ENCODE data around the gene TK2.

TK2 gene

GRCh38 chr16:66562409-66562808, 12.5 kb upstream of the TK2 start:
- TF ChIP-seq GATA2 (IDR thresholded peaks at IDR 0.05; ENCODE audit: low read depth, low read length) (no peak), GATA3 (IDR thresholded peaks at IDR 0.05; ENCODE audit: low read depth, low read length) (no peak)

- no peak for TF ChIP-seq GATA2 (IDR thresholded peaks at IDR 0.05; ENCODE audit: low read depth, low read length)
- no peak for TF ChIP-seq GATA3 (IDR thresholded peaks at IDR 0.05; ENCODE audit: low read depth, low read length)
Measured at GRCh38 chr16:66561381-66562080, 11.6 kb upstream of the TK2 start.

- TF ChIP-seq GATA3 (IDR thresholded peaks at IDR 0.05; ENCODE audit: low read depth, low read length) (no peak), GATA2 (IDR thresholded peaks at IDR 0.05; ENCODE audit: low read depth, low read length) (no peak)
Measured at GRCh38 chr16:66560107-66560506, 10.2 kb upstream of the TK2 start.

- TF ChIP-seq GATA2 (IDR thresholded peaks at IDR 0.05; ENCODE audit: low read depth, low read length) (no peak), GATA3 (IDR thresholded peaks at IDR 0.05; ENCODE audit: low read depth, low read length) (no peak)
Measured at GRCh38 chr16:66554495-66554894, 4.6 kb upstream of the TK2 start.

GRCh38 chr16:66554021-66554420, 4.1 kb upstream of the TK2 start:
- TF ChIP-seq GATA3 (IDR thresholded peaks at IDR 0.05; ENCODE audit: low read depth, low read length) (no peak), GATA2 (IDR thresholded peaks at IDR 0.05; ENCODE audit: low read depth, low read length) (no peak)

DNA sequence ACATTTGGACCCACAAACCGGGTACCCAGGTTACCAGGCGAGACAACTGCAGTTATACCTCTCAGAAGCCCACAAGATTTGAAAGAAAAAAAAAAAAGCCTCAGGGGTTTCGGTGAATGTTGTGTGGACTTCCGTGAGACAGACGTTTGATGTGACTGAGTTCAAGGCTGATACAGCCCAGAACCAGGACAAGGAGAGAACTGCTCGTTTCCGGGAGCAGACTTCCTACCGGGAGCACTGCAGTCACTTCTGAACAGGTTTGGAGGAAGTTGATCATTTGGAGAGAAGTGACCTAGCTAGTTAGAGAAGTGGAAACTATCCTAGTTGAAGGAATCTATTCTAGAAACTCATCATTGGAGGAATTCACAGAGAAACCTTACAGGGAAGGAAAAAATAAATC, 3.3 kb upstream of the TK2 start:
- TF ChIP-seq GATA3 (IDR thresholded peaks at IDR 0.05; ENCODE audit: low read depth, low read length) = no peak
- TF ChIP-seq GATA2 (IDR thresholded peaks at IDR 0.05; ENCODE audit: low read depth, low read length) = no peak

GRCh38 chr16:66552286-66553177, 2.6 kb upstream of the TK2 start, which contains the start of gene CKLF:
Gene CKLF (plus strand): TSS chr16:66552576. CDS start chr16:66552716, 140 bp downstream.
- TF ChIP-seq GATA3 (IDR thresholded peaks at IDR 0.05; ENCODE audit: low read depth, low read length) (no peak), GATA2 (IDR thresholded peaks at IDR 0.05; ENCODE audit: low read depth, low read length) (no peak; the same call in none of the 2 replicates)

DNA sequence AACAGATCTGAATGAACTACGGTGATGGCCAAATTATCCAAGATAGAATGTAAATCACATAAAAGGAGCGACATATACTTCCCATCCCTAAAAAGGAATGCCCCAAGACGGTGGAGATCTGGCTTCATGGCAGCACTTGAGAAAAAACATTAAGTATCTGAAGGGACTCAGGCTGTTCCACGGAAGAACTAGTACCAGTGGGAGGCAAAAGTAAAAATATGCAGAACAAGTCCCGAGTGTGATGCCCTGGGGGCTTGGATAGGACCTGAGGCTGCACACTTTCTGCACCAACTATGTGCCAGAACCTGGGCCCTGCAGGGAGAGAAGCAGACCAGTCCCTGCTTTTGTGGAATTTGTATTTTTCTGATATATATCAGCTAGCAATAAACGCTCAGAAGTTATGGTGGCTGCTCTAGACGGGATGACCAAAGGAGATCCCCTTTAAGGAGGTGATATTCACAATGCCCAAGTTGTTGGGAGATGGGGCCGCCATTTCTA, 1.9 kb upstream of the TK2 start:
- TF ChIP-seq GATA2 (IDR thresholded peaks at IDR 0.05; ENCODE audit: low read depth, low read length) = no peak
- no peak for TF ChIP-seq GATA3 (IDR thresholded peaks at IDR 0.05; ENCODE audit: low read depth, low read length)

DNA sequence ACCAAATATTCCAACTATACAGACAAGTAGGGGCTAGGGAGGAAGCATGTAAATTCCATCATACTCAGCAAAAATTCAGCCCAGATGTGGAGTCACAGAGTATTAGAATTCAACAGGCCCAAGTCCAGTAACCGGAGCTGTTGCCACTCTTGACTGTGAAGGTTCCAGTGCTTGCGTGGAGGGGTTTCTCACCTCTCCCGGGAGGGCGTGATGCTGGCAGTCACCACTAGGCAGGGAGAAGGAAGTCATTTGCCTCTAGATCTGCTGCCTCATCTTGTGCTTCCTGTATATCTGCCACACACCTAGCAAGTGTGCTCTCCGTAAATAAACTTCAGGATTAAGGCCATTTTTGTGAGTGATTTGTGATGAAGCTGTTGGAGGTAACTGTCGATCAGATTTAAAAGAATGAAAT, 1.4 kb upstream of the TK2 start:
- no peak for TF ChIP-seq GATA2 (IDR thresholded peaks at IDR 0.05; ENCODE audit: low read depth, low read length)
- no peak for TF ChIP-seq GATA3 (IDR thresholded peaks at IDR 0.05; ENCODE audit: low read depth, low read length)

DNA sequence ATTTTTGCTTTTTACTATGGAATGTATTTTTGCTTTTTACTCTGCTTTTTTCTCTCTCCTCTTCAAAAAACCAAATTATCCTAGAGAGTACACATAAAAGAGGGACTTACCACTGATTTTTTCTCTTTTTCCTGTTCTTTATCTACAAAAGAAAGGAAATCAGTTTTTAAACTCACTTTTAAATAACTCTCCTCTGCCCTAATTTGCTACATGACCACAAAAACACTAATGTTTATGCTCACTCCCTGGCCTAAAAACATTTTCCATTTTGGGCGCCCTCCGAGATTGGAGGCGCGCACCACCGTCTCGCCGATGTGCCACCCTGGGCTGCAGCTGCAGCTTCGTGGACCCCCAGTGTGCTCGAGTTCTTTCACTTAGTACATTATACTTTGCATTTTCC, 1.1 kb downstream of the TK2 start:
- TF ChIP-seq GATA2 (IDR thresholded peaks at IDR 0.05; ENCODE audit: low read depth, low read length) = no peak
- TF ChIP-seq GATA3 (IDR thresholded peaks at IDR 0.05; ENCODE audit: low read depth, low read length) = no peak

DNA sequence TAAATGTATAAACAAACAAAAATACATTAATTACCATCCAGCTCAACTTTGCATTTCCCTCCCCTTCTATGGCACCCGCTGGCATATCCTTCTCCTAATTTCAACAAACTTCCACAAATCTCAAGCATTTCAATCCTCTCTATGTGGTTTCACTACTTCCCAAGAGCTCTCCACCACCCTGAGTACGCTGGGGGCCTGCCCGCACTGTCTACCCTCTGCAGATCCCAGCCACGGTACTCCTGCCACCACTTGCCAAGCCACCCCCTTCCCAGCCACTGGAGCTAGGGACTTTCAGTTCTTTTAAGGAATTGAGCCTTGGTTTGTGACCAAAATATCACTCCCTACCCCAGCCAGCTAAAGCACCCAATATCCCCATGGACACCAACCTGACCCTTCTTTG, 1.9 kb downstream of the TK2 start:
- no peak for TF ChIP-seq GATA3 (IDR thresholded peaks at IDR 0.05; ENCODE audit: low read depth, low read length)
- no peak for TF ChIP-seq GATA2 (IDR thresholded peaks at IDR 0.05; ENCODE audit: low read depth, low read length)

DNA sequence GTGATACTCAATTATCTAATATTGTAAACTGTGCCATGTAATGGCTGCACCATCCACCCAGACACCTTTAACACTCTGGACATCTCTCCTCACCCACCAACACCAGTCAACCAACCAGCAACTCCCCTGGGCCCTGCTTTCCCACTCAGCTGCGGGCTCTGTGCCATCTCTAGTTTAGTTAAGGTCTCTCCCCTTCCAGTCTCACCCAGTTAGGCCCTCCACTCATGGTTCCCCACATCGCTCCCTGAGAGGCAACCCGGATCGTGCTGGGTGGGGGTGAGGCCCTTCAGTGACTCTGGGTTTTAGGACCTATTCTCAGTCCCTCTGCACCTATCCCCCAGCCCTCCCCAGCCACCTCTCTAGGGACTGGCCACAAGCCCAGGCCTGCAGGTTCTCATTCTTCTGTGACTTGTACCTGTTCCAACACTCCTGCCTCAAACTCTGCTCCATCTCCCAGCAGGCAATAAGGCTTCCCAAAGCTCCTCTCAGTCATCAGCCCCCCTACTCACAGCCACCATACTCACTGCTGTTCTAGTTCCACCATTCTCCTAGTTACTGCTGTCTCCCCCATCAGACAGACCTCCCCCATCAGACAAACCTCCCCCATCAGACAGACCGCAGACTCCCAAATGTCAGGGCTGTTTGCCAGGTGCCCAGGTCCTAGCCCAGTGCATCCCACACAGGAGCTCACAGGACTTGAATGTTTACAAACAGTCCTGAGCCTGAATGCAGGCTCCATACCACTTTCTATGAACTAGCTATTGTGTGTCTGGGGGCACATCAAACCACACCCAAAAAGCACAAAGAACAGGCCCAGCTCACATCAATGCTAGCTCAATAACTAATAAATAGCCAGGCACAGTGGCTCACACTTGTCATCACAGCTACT, 2.6 kb downstream of the TK2 start:
- TF ChIP-seq GATA2 (IDR thresholded peaks at IDR 0.05; ENCODE audit: low read depth, low read length) = no peak
- no peak for TF ChIP-seq GATA3 (IDR thresholded peaks at IDR 0.05; ENCODE audit: low read depth, low read length)

- TF ChIP-seq GATA3 (IDR thresholded peaks at IDR 0.05; ENCODE audit: low read depth, low read length) (no peak), GATA2 (IDR thresholded peaks at IDR 0.05; ENCODE audit: low read depth, low read length) (no peak)
Measured at GRCh38 chr16:66544016-66544757, 5.7 kb downstream of the TK2 start.

Data from SH-SY5Y (cell line).